Natural killer cell (primary cell): ENCODE data around the gene IER3IP1. TPM values are rescaled to one million over a fixed set of nuclear protein-coding genes. Genes with fewer than 3 reads are reported as not detected.

Experiments used
- ATAC-seq, 3 donors: fragments of 150-1000 bp in 2 of 3; fragments of 200-7000 bp in 1 of 3; cut with Tn5 transposase; 1 replicate in 1 of 3; 2 replicates in 2 of 3; pipeline ENCODE4 v1.10.0; 2021; ENCODE audit warnings: mild to moderate bottlenecking in 2 of 3, moderate library complexity in 2 of 3
- DNase-seq, 2 donors: peaks; one replicate each; pipeline versions ENCODE4 v3.0.0 to v3.0.0-alpha.2; 2013 to 2021; ENCODE audit warnings: mixed read lengths in 1 of 2
- H3K27ac ChIP-seq: one replicate; pipeline ENCODE4 v1.5.1; 2013; ENCODE audit warnings: mild to moderate bottlenecking, low read length
- H3K27me3 ChIP-seq: one replicate; pipeline ENCODE4 v1.6.1; 2013; ENCODE audit warnings: low read length; ENCODE audit not compliant: control insufficient read depth, insufficient read depth
- H3K36me3 ChIP-seq: one replicate; pipeline ENCODE4 v1.6.1; 2013; ENCODE audit warnings: low read length; ENCODE audit not compliant: control insufficient read depth, insufficient read depth
- H3K4me1 ChIP-seq: one replicate; pipeline ENCODE4 v1.6.1; 2013; ENCODE audit warnings: low read length; ENCODE audit not compliant: control insufficient read depth, insufficient read depth
- H3K4me3 ChIP-seq: one replicate; pipeline ENCODE4 v1.5.1; 2013; ENCODE audit warnings: low read length
- H3K9me3 ChIP-seq: one replicate; pipeline ENCODE4 v1.6.1; 2013; ENCODE audit warnings: low read length; ENCODE audit not compliant: control insufficient read depth, insufficient read depth
- H3K27ac Mint-ChIP-seq, 2 donors: one replicate each; pipeline ENCODE4 v1.8.0; 2022; ENCODE audit warnings: mild to moderate bottlenecking in 2 of 2, mixed read lengths in 2 of 2, moderate library complexity in 1 of 2
- H3K27me3 Mint-ChIP-seq, 2 donors: one replicate each; pipeline ENCODE4 v1.8.0; 2022; ENCODE audit warnings: low read depth in 2 of 2, mixed read lengths in 2 of 2
- H3K36me3 Mint-ChIP-seq: one replicate; pipeline ENCODE4 v1.8.0; 2022; ENCODE audit warnings: mixed read lengths
- H3K4me1 Mint-ChIP-seq, 2 donors: one replicate each; pipeline ENCODE4 v1.8.0; 2022; ENCODE audit warnings: mixed read lengths in 2 of 2
- H3K4me3 Mint-ChIP-seq: one replicate; pipeline ENCODE4 v1.8.0; 2022; ENCODE audit warnings: mild to moderate bottlenecking, moderate library complexity, mixed read lengths
- H3K9me3 Mint-ChIP-seq, 2 donors: one replicate each; pipeline ENCODE4 v1.8.0; 2022; ENCODE audit warnings: mixed read lengths in 2 of 2
- CTCF ChIP-seq: fragments of 200-600 bp; IDR thresholded peaks from one replicate; pipeline ENCODE4 v1.8.0; 2022; ENCODE audit warnings: antibody characterized with exemption
- WGBS: methylation state at CpG from one replicate; pipeline ENCODE4 v1.1.7; 2013; ENCODE audit warnings: missing lambda C conversion rate; ENCODE audit not compliant: insufficient coverage; 5-methylcytosine and 5-hydroxymethylcytosine counted together
- intact Hi-C: fragments of 100-400 bp; cut with micrococcal nuclease; formaldehyde crosslinking; loops from one replicate; pipeline ENCODE4 v1.14.2; 2022
- total RNA-seq, 4 donors: library from RNA; stranded (reverse); fragments of 120-200 nt in 1 of 4; gene quantifications; one replicate each; pipeline versions ENCODE4 v1.2.3 to v1.2.4, GENCODE V29; 2013 to 2022

The IER3IP1 gene
- total RNA-seq, 3 donors from 2014 or later (not counting 1 experiment from before 2014, with no cell fraction given) = 6.1 to 8.7 (median 8.4) TPM

GRCh38 chr18:47149457-47150028 is 26.6 kb downstream of the IER3IP1 start:
- no peak for TF ChIP-seq CTCF

GRCh38 chr18:47146206-47146605 is 30.0 kb downstream of the IER3IP1 start:
- intact Hi-C loops = no loop called here
- no peaks in the 10 kb centered on the region for H3K27me3 ChIP-seq
- no peak for ATAC-seq

More at GRCh38 chr18:47149457-47150028, 26.6 kb downstream of the IER3IP1 start:
- intact Hi-C loops = loop anchor here (1.0 kb wide), 1 partner anchor 27 kb away; the partner anchor contains the start of gene IER3IP1
- H3K4me3 Mint-ChIP-seq = peak overlapping the region; percentile 97
- H3K4me1 Mint-ChIP-seq = peaks cover 51 to 59% of the 10 kb centered on the region in 2 donors
- Histone ChIP-seq H3K4me3 (peak overlapping the region; percentile 59), H3K27me3 (no peaks in the 10 kb centered on the region), H3K27ac (peak overlapping the region; percentile 60), H3K4me1 (peaks cover 22% of the 10 kb centered on the region), H3K9me3 (no peaks in the 10 kb centered on the region), H3K36me3 (peaks cover 6% of the 10 kb centered on the region)
- H3K27me3 Mint-ChIP-seq = no peaks in the 10 kb centered on the region
- ATAC-seq (no peak), DNase-seq (peak in 1 of 2 donors; percentile 9)
- H3K36me3 Mint-ChIP-seq = peaks cover 7% of the 10 kb centered on the region
- H3K9me3 Mint-ChIP-seq = no peaks in the 10 kb centered on the region
- 51% methylated on average over 12 of the region's 12 CpGs for WGBS
- peak overlapping the region; percentile 92 to 95 for H3K27ac Mint-ChIP-seq

GRCh38 chr18:47143899-47144485 is 32.2 kb downstream of the IER3IP1 start:
- Mint-ChIP-seq H3K36me3 (no peaks in the 10 kb centered on the region), H3K9me3 (no peaks in the 10 kb centered on the region), H3K27ac (no peak overlapping the region), H3K4me3 (no peak overlapping the region), H3K4me1 (peaks cover 32 to 35% of the 10 kb centered on the region in 2 donors), H3K27me3 (no peaks in the 10 kb centered on the region)
- no peak overlapping the region for H3K27ac ChIP-seq
- H3K4me3 ChIP-seq = no peak overlapping the region
- no peak for TF ChIP-seq CTCF
- H3K36me3 ChIP-seq = no peaks in the 10 kb centered on the region
- intact Hi-C loops = no loop called here
- WGBS = 99% methylated on average over 4 of the region's 4 CpGs
- ATAC-seq = no peak
- H3K9me3 ChIP-seq = no peaks in the 10 kb centered on the region
- H3K27me3 ChIP-seq = no peaks in the 10 kb centered on the region
- no peak for DNase-seq
- H3K4me1 ChIP-seq = no peaks in the 10 kb centered on the region

More at GRCh38 chr18:47146206-47146605, 30.0 kb downstream of the IER3IP1 start:
- H3K27ac ChIP-seq = no peak overlapping the region
- no peak for DNase-seq
- no peak overlapping the region for H3K4me3 Mint-ChIP-seq
- no peaks in the 10 kb centered on the region for H3K9me3 ChIP-seq
- H3K4me1 ChIP-seq = peaks cover 14% of the 10 kb centered on the region
- H3K9me3 Mint-ChIP-seq = no peaks in the 10 kb centered on the region
- TF ChIP-seq CTCF = no peak
- H3K4me1 Mint-ChIP-seq = peaks cover 54 to 56% of the 10 kb centered on the region in 2 donors
- no peak overlapping the region for H3K4me3 ChIP-seq
- no peaks in the 10 kb centered on the region for H3K36me3 ChIP-seq
- H3K27ac Mint-ChIP-seq = no peak overlapping the region
- H3K36me3 Mint-ChIP-seq = no peaks in the 10 kb centered on the region
- WGBS = 94% methylated on average over 3 of the region's 3 CpGs
- no peaks in the 10 kb centered on the region for H3K27me3 Mint-ChIP-seq
